Activated CD8-positive, alpha-beta T cell treated with anti-CD3 and anti-CD28 coated beads for 36 hours (primary cell): Measurements from ENCODE around the gene ZNF675. TPM values are rescaled to one million over a fixed set of nuclear protein-coding genes. Genes with fewer than 3 reads are reported as not detected.
"Not testable (repeated sequence)": the region's sequence is repeated elsewhere in the genome, so short reads cannot be mapped to it uniquely, and the experiment has no call there.

ENCODE experiments used
- ATAC-seq: fragments of 200-7000 bp; cut with Tn5 transposase; one replicate; pipeline ENCODE4 v1.10.0; 2021; ENCODE audit warnings: mild to moderate bottlenecking, moderate library complexity
- CTCF ChIA-PET: fragments of 350-600 bp; sonication (Branson Sonifier 250); formaldehyde crosslinking; loops from one replicate; lab custom pipeline; 2021; ENCODE audit warnings: antibody characterized with exemption; lab: Charles Lee
- POLR2A ChIA-PET: fragments of 350-600 bp; sonication (Branson Sonifier 250); formaldehyde crosslinking; loops from one replicate; lab custom pipeline; 2021; ENCODE audit warnings: antibody characterized with exemption; lab: Charles Lee
- DNase-seq: peaks from one replicate; pipeline ENCODE4 v3.0.0-alpha.2; 2020
- H3K27ac Mint-ChIP-seq: one replicate; pipeline ENCODE4 v1.8.0; 2021; ENCODE audit warnings: mild to moderate bottlenecking, mixed read lengths
- H3K27me3 Mint-ChIP-seq: one replicate; pipeline ENCODE4 v1.8.0; 2021; ENCODE audit warnings: mixed read lengths
- H3K36me3 Mint-ChIP-seq: one replicate; pipeline ENCODE4 v1.8.0; 2021; ENCODE audit warnings: low read depth, mixed read lengths
- H3K4me1 Mint-ChIP-seq: one replicate; pipeline ENCODE4 v1.8.0; 2021; ENCODE audit warnings: low read depth, mixed read lengths
- H3K4me3 Mint-ChIP-seq: one replicate; pipeline ENCODE4 v1.8.0; 2021; ENCODE audit warnings: mild to moderate bottlenecking, moderate library complexity, mixed read lengths
- H3K9me3 Mint-ChIP-seq: one replicate; pipeline ENCODE4 v1.8.0; 2021; ENCODE audit warnings: mixed read lengths
- intact Hi-C: fragments of 100-400 bp; cut with micrococcal nuclease; formaldehyde crosslinking; loops from one replicate; pipeline ENCODE4 v1.10.0; 2022
- total RNA-seq, 2 experiments: library from RNA; stranded (reverse); gene quantifications; one replicate each; pipeline ENCODE4 v1.2.3, GENCODE V29; 2021
- TF ChIP-seq, protein P1 (sequence below): fragments of 200-600 bp; IDR thresholded peaks from one replicate; pipeline ENCODE4 v1.8.0; 2022; ENCODE audit warnings: antibody characterized with exemption, mild to moderate bottlenecking

ZNF675 gene
- total RNA-seq, 2 experiments from 2014 or later = 21.1 to 24.3 TPM

DNA sequence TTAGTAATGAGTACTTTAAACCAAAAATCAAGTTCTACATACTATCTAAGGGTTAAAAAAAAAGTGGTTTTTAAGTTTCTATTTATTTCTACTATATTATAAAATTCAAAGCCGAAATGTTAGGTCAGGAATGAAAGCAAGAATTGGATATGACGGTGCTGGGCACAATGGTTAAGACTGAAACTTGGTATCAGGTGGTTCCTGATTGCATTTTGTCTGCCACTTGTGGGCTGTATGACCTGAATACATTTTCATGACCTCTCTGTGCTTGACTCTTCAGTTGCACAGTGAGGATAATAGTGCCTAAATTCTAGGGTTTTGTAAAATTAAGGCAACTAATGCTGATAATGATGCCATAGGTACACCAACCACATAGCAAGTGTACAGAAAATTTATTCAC lies 22.3 kb upstream of the ZNF675 start:
- POLR2A ChIA-PET = no interaction called here

DNA sequence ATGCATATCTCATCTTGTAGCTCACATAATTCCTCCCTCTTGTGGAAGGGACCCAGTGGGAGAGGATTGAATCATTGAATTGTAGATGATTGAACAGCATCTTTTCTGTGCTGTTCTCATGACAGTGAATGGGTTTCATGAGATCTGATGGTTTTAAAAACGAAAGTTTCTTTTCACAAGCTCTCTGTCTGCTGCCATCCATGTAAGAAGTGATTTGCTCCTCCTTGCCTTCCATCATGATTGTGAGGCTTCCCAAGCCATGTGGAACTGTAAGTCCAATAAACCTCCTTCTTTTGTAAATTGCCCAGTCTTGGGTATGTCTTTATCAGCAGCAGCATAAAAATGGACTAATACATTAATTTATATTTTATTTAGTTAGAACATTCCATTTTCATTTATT lies 19.6 kb upstream of the ZNF675 start:
- Mint-ChIP-seq H3K4me1 (no peaks in the 10 kb centered on the region), H3K27ac (no peak overlapping the region), H3K36me3 (no peaks in the 10 kb centered on the region), H3K27me3 (peaks cover 2% of the 10 kb centered on the region), H3K9me3 (peaks cover 4% of the 10 kb centered on the region), H3K4me3 (no peak overlapping the region)
- ATAC-seq = no peak
- CTCF ChIA-PET = no interaction called here
- POLR2A ChIA-PET = no interaction called here
- no peak for DNase-seq
- intact Hi-C loops = no loop called here
- TF ChIP-seq, protein P1, sequence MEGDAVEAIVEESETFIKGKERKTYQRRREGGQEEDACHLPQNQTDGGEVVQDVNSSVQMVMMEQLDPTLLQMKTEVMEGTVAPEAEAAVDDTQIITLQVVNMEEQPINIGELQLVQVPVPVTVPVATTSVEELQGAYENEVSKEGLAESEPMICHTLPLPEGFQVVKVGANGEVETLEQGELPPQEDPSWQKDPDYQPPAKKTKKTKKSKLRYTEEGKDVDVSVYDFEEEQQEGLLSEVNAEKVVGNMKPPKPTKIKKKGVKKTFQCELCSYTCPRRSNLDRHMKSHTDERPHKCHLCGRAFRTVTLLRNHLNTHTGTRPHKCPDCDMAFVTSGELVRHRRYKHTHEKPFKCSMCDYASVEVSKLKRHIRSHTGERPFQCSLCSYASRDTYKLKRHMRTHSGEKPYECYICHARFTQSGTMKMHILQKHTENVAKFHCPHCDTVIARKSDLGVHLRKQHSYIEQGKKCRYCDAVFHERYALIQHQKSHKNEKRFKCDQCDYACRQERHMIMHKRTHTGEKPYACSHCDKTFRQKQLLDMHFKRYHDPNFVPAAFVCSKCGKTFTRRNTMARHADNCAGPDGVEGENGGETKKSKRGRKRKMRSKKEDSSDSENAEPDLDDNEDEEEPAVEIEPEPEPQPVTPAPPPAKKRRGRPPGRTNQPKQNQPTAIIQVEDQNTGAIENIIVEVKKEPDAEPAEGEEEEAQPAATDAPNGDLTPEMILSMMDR = no peak

More for the DNA sequence above, 22.3 kb upstream of the ZNF675 start:
- CTCF ChIA-PET = no interaction called here
- no peaks in the 10 kb centered on the region for H3K4me1 Mint-ChIP-seq
- no peak overlapping the region for H3K4me3 Mint-ChIP-seq
- peaks cover 4% of the 10 kb centered on the region for H3K9me3 Mint-ChIP-seq
- intact Hi-C loops = no loop called here
- H3K36me3 Mint-ChIP-seq = no peaks in the 10 kb centered on the region
- ATAC-seq (no peak), DNase-seq (no peak)
- TF ChIP-seq, protein P1 = no peak
- H3K27me3 Mint-ChIP-seq = peaks cover 1% of the 10 kb centered on the region
- H3K27ac Mint-ChIP-seq = no peak overlapping the region

DNA sequence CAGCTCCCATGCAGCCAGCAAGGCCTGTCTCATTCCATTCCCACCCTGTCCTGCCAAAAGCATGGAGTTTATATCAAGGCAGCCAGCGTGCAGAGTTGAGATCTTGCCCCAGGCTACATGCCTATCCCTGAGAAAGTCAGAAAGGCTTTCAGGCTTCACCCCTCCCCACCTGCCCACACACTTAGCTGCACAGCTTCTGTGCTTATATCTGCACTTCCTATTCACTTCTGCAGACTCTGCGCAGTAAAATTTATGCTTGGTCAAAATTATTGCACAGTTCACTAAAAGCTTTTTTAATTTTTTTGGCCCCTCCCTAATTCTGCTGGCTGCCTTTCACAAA lies 12.5 kb upstream of the ZNF675 start:
- peaks cover 2% of the 10 kb centered on the region for H3K27me3 Mint-ChIP-seq
- no peaks in the 10 kb centered on the region for H3K4me1 Mint-ChIP-seq
- intact Hi-C loops = no loop called here
- ChIA-PET POLR2A (no interaction called here), CTCF (no interaction called here)
- H3K27ac Mint-ChIP-seq = no peak overlapping the region
- TF ChIP-seq, protein P1 = no peak
- H3K9me3 Mint-ChIP-seq = no peaks in the 10 kb centered on the region
- no peaks in the 10 kb centered on the region for H3K36me3 Mint-ChIP-seq
- no peak for ATAC-seq
- no peak overlapping the region for H3K4me3 Mint-ChIP-seq
- no peak for DNase-seq

DNA sequence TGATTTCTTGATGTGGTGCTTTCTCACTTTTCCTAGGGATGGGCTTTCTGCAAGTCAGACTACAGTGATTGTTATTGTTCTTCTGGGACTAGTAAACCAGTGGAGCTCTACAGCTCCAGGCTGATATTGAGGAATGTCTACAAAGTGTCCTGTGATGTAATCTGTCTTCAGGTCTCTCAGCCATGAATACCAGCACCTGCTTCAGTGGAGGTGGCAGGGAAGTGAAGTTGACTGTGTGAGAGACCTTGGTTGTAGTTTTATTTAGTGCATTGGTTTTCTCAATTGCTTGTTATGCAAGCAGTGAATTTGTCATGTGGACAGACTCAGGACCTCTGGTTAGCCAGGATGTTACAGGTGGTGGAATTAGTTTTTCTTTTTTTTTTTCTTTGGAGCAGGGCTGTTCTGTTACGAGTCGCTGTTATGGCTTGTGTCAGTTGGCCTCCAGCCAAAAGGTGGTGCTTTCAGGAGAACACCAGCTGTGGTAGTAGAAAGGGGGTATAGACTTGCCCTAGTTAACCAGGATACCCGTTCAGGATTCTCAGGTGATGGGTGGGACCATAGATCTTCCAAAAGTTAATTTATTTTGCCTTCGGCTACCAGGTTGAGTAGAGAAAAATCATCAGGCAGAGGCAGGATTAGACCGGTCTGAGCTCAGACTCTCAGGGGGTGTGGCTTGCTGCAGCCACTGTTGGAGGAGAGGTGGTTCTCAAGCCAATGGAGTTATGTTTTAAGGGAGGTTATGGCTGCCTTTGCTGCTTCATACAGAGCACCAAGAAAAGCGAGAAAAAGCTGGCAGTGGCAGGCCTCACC lies 11.9 kb upstream of the ZNF675 start:
- no peak overlapping the region for H3K4me3 Mint-ChIP-seq
- ATAC-seq = peak; percentile 37

DNA sequence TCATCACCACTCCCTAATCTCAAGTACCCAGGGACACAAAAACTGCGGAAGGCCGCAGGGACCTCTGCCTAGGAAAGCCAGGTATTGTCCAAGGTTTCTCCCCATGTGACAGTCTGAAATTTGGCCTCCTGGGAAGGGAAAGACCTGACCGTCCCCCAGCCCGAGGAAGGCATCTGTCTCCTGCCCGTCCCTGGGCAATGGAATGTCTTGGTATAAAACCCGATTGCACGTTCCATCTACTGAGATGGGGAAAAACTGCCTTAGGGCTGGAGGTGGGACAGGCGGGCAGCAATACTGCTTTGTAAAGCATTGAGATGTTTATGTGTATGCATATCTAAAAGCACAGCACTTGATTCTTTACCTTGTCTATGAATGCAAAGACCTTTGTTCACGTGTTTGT lies 5.9 kb upstream of the ZNF675 start:
- H3K36me3 Mint-ChIP-seq, intact Hi-C loops, H3K4me1 Mint-ChIP-seq, H3K27me3 Mint-ChIP-seq, DNase-seq, H3K27ac Mint-ChIP-seq, H3K4me3 Mint-ChIP-seq, CTCF ChIA-PET, H3K9me3 Mint-ChIP-seq, ATAC-seq, POLR2A ChIA-PET: not testable (repeated sequence)

More for the DNA sequence above, 11.9 kb upstream of the ZNF675 start:
- no peaks in the 10 kb centered on the region for H3K27me3 Mint-ChIP-seq
- TF ChIP-seq, protein P1 = no peak
- intact Hi-C loops = no loop called here
- H3K9me3 Mint-ChIP-seq = no peaks in the 10 kb centered on the region
- POLR2A ChIA-PET = interaction anchor here (1.0 kb wide), 1 partner anchor 23 kb away, joined by 3 read pairs; no protein-coding TSS in a partner anchor
- no peaks in the 10 kb centered on the region for H3K4me1 Mint-ChIP-seq
- H3K27ac Mint-ChIP-seq = peak overlapping the region; percentile 42
- CTCF ChIA-PET = no interaction called here
- no peak for DNase-seq
- no peaks in the 10 kb centered on the region for H3K36me3 Mint-ChIP-seq
